HCT116 (cell line): ENCODE results near the gene DENND1A. TPM values are rescaled to one million over a fixed set of nuclear protein-coding genes. Genes with fewer than 3 reads are reported as not detected.

Experiments
- ATAC-seq: fragments of 200-7000 bp; cut with Tn5 transposase; 2 replicates; pipeline ENCODE4 v1.9.1; 2020; ENCODE audit warnings: mild to moderate bottlenecking, moderate library complexity
- BruUV-seq: library from RNA; stranded (reverse); fragments of 400-500 nt; replicated peaks from 2 replicates; lab custom pipeline; 2021; lab: Mats Ljungman, UMichigan
- CTCF ChIA-PET: fragments of 300-600 bp; sonication (Branson Sonifier 250); formaldehyde crosslinking; loops from one replicate; lab custom pipeline; 2021; ENCODE audit warnings: antibody characterized with exemption; lab: Charles Lee
- POLR2A ChIA-PET: fragments of 300-600, 350-600 bp; sonication (Branson Sonifier 250); formaldehyde crosslinking; loops from one replicate; lab custom pipeline; 2021; ENCODE audit warnings: antibody characterized with exemption; lab: Charles Lee
- RAD21 ChIA-PET, 2 experiments: fragments of 300-600 bp; sonication (Branson Sonifier 250); formaldehyde crosslinking; loops; one replicate each; lab custom pipeline; 2023; ENCODE audit warnings: low total read pairs in 2 of 2; ENCODE audit not compliant: uncharacterized antibody in 2 of 2, unreplicated experiment in 2 of 2, low non-redundant PET in 1 of 2; lab: Charles Lee
- DNase-seq: peaks from one replicate; pipeline ENCODE4 v3.0.0-alpha.2; 2010; ENCODE audit warnings: low read depth, low spot score
- H2AFZ ChIP-seq: fragments of 200-600 bp; shearing (Covaris generic), sonication (generic); 2 replicates; pipeline ENCODE4 v1.6.1; 2017; ENCODE audit warnings: low read depth, mixed run types, mixed read lengths, antibody characterized with exemption, low read length; ENCODE audit not compliant: poor library complexity, severe bottlenecking
- H3K27ac ChIP-seq: 2 replicates; pipeline ENCODE4 v1.5.1; 2012; ENCODE audit warnings: low read depth, low read length
- H3K27me3 ChIP-seq: fragments of 200-600 bp; sonication (generic); 2 replicates; pipeline ENCODE4 v1.6.1; 2016; ENCODE audit warnings: mixed run types, low read length, mixed read lengths; ENCODE audit not compliant: insufficient read depth
- H3K36me3 ChIP-seq, 2 experiments: fragments of 200-500 bp in 1 of 2; fragments of 200-600 bp in 1 of 2; sonication (Bioruptor generic) in 1 of 2; sonication (generic) in 1 of 2; 2 replicates each; pipeline versions ENCODE4 v1.5.1 to v1.6.1; 2014 to 2016; ENCODE audit warnings: low read length in 2 of 2, inconsistent platforms in 1 of 2, mixed read lengths in 1 of 2, mixed run types in 1 of 2; ENCODE audit not compliant: insufficient read depth in 2 of 2, control insufficient read depth in 1 of 2
- H3K4me1 ChIP-seq, 2 experiments: fragments of 200-600 bp in 1 of 2; sonication (generic) in 1 of 2; 2 replicates each; pipeline versions ENCODE4 v1.5.1 to v1.6.1; 2012 to 2017; ENCODE audit warnings: low read length in 2 of 2, inconsistent platforms in 1 of 2, mild to moderate bottlenecking in 1 of 2, mixed read lengths in 1 of 2, mixed run types in 1 of 2, moderate library complexity in 1 of 2; ENCODE audit not compliant: insufficient read depth in 2 of 2, control insufficient read depth in 1 of 2
- H3K4me2 ChIP-seq: fragments of 200-600 bp; sonication (generic); 2 replicates; pipeline ENCODE4 v1.6.1; 2017; ENCODE audit warnings: mixed run types, low read length, mixed read lengths
- H3K4me3 ChIP-seq, 2 experiments: fragments of 200-600 bp in 1 of 2; sonication (generic) in 1 of 2; replicated peaks in 1 of 2; 2 replicates each; pipeline ENCODE4 v1.5.1; 2011 to 2016; ENCODE audit warnings: low read length in 2 of 2, control low read depth in 1 of 2, low read depth in 1 of 2, mild to moderate bottlenecking in 1 of 2, mixed read lengths in 1 of 2, mixed run types in 1 of 2
- H3K79me2 ChIP-seq: fragments of 200-600 bp; sonication (generic); 2 replicates; pipeline ENCODE4 v1.6.1; 2017; ENCODE audit warnings: mild to moderate bottlenecking, mixed run types, low read length, moderate library complexity, mixed read lengths; ENCODE audit not compliant: insufficient read depth
- H3K9ac ChIP-seq: fragments of 200-600 bp; sonication (generic); 2 replicates; pipeline ENCODE4 v1.6.1; 2016; ENCODE audit warnings: low read length, mixed read lengths
- H3K9me2 ChIP-seq: fragments of 200-600 bp; sonication (generic), shearing (Covaris generic); 2 replicates; pipeline ENCODE4 v1.6.1; 2017; ENCODE audit warnings: mixed run types, mild to moderate bottlenecking, moderate library complexity; ENCODE audit not compliant: insufficient read depth
- H3K9me3 ChIP-seq, 2 experiments: fragments of 200-500 bp in 1 of 2; fragments of 200-600 bp in 1 of 2; sonication (Bioruptor generic) in 1 of 2; sonication (generic) in 1 of 2; 2 replicates each; pipeline ENCODE4 v1.6.1; 2014 to 2017; ENCODE audit warnings: low read length in 2 of 2, mixed read lengths in 2 of 2, inconsistent platforms in 1 of 2, low read depth in 1 of 2, mild to moderate bottlenecking in 1 of 2, mixed run types in 1 of 2, moderate library complexity in 1 of 2; ENCODE audit not compliant: control insufficient read depth in 1 of 2, insufficient read depth in 1 of 2
- H4K20me1 ChIP-seq: fragments of 200-600 bp; sonication (generic), shearing (Covaris generic); 2 replicates; pipeline ENCODE4 v1.6.1; 2017; ENCODE audit warnings: mixed run types, mild to moderate bottlenecking, moderate library complexity; ENCODE audit not compliant: insufficient read depth
- CBX3 ChIP-seq: IDR thresholded peaks from 2 replicates; pipeline ENCODE4 v1.6.1; 2012; ENCODE audit warnings: low read depth
- CEBPB ChIP-seq: IDR thresholded peaks from 2 replicates; pipeline ENCODE4 v1.6.1; 2012; ENCODE audit warnings: low read depth
- EGR1 ChIP-seq: IDR thresholded peaks from 2 replicates; pipeline ENCODE4 v1.6.1; 2012; ENCODE audit warnings: low read depth
- ELF1 ChIP-seq: IDR thresholded peaks from 2 replicates; pipeline ENCODE4 v1.6.1; 2012; ENCODE audit warnings: low read depth, borderline replicate concordance
- EZH2 ChIP-seq: fragments of 200-600 bp; sonication (generic); IDR thresholded peaks from 2 replicates; pipeline ENCODE4 v1.6.1; 2017; ENCODE audit warnings: antibody characterized with exemption, mixed run types
- EZH2phosphoT487 ChIP-seq: fragments of 200-600 bp; IDR thresholded peaks from 2 replicates; pipeline ENCODE4 v1.6.1; 2018; ENCODE audit warnings: antibody characterized with exemption, borderline replicate concordance
- FOSL1 ChIP-seq: IDR thresholded peaks from 2 replicates; pipeline ENCODE4 v1.6.1; 2012; ENCODE audit warnings: low read depth
- JUND ChIP-seq: IDR thresholded peaks from 2 replicates; pipeline ENCODE4 v1.6.1; 2012
- POLR2A ChIP-seq: IDR thresholded peaks from 2 replicates; pipeline ENCODE4 v1.7.0; 2011; ENCODE audit warnings: borderline replicate concordance; ENCODE audit not compliant: insufficient read depth, insufficient read length; ENCODE audit errors: extremely low read depth
- POLR2AphosphoS5 ChIP-seq: IDR thresholded peaks from 2 replicates; pipeline ENCODE4 v1.6.1; 2011; ENCODE audit warnings: mild to moderate bottlenecking, low read depth, low read length, moderate library complexity
- SIN3A ChIP-seq: IDR thresholded peaks from 2 replicates; pipeline ENCODE4 v1.6.1; 2012; ENCODE audit warnings: low read depth
- SP1 ChIP-seq: IDR thresholded peaks from 2 replicates; pipeline ENCODE4 v1.6.1; 2012; ENCODE audit warnings: low read depth
- SRF ChIP-seq: IDR thresholded peaks from 2 replicates; pipeline ENCODE4 v1.6.1; 2012; ENCODE audit warnings: low read depth
- YY1 ChIP-seq: IDR thresholded peaks from 2 replicates; pipeline ENCODE4 v1.6.1; 2011; ENCODE audit warnings: low read length, low read depth, moderate library complexity, mild to moderate bottlenecking; ENCODE audit not compliant: insufficient replicate concordance; ENCODE audit errors: extremely low read depth
- ZFX ChIP-seq: fragments of 450-650 bp; IDR thresholded peaks from 2 replicates; pipeline ENCODE4 v1.6.1; 2017
- ZNF274 ChIP-seq: fragments of 200-500 bp; sonication (Bioruptor generic); IDR thresholded peaks from 2 replicates; pipeline ENCODE4 v1.6.1; 2014; ENCODE audit warnings: mild to moderate bottlenecking, low read depth, low read length, inconsistent platforms
- intact Hi-C: fragments of 100-400 bp; cut with micrococcal nuclease; formaldehyde crosslinking; loops from 2 replicates; pipeline ENCODE4 v1.10.0; 2022
- total RNA-seq: library from RNA; stranded (reverse); gene quantifications from one replicate; pipeline ENCODE4 v1.2.1, GENCODE V29; 2021; ENCODE audit not compliant: unreplicated experiment
- TF ChIP-seq, protein P1 (sequence below): IDR thresholded peaks from 2 replicates; pipeline ENCODE4 v1.6.1; 2012
- TF ChIP-seq, protein P2 (sequence below), 3 experiments: fragments of 200-600 bp in 1 of 3; sonication (generic) in 1 of 3; IDR thresholded peaks in 2 of 3; conservative IDR thresholded peaks in 1 of 3; 2 replicates each; pipeline ENCODE4 v1.5.1; 2012 to 2017; ENCODE audit warnings: low read depth in 2 of 3, low read length in 2 of 3, antibody characterized with exemption in 1 of 3, borderline replicate concordance in 1 of 3, control low read depth in 1 of 3, mild to moderate bottlenecking in 1 of 3, mixed read lengths in 1 of 3, mixed run types in 1 of 3, moderate library complexity in 1 of 3; ENCODE audit not compliant: insufficient read depth in 1 of 3
- TF ChIP-seq, protein P3 (sequence below): IDR thresholded peaks from 2 replicates; pipeline ENCODE4 v1.6.1; 2012
- TF ChIP-seq, protein P4 (sequence below): IDR thresholded peaks from 2 replicates; pipeline ENCODE4 v1.6.1; 2011; ENCODE audit warnings: mild to moderate bottlenecking, low read length, moderate library complexity; ENCODE audit not compliant: insufficient replicate concordance; ENCODE audit errors: extremely low read depth

The DENND1A gene
- total RNA-seq, 1 experiment from 2014 or later: 33.0 TPM

DNA sequence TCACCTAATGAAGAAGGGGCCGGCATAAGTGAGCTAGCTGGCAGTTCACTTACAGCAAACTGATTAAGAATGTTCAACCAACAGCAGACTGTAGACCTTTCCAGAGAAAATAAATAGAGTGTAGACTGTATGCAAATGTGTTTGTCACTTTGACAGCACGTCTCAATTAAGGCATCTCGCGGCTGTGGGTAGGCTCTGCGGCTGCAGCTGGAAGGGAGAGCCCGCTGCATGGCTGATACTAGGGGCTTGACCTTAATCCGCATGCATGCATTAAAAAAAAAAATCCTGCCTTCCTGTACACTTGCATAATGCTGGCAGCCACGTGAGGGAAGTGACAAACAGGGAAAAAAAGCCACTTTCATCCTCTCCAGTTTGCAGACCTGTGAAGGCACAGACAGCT, 491.6 kb downstream of the DENND1A start:
- no peaks in the 10 kb centered on the region for H3K36me3 ChIP-seq
- no peaks in the 10 kb centered on the region for H3K9me2 ChIP-seq
- intact Hi-C loops: no loop called here
- no peak for DNase-seq
- RAD21 ChIA-PET: no interaction called here
- POLR2A ChIA-PET: no interaction called here
- H3K9me3 ChIP-seq: no peaks in the 10 kb centered on the region
- no peak for ATAC-seq
- no peak overlapping the region for H3K9ac ChIP-seq
- CTCF ChIA-PET: interaction anchor here (0.6 kb wide), 1 partner anchor 526 kb away, joined by 3 read pairs; no protein-coding TSS in a partner anchor
- H2AFZ ChIP-seq: no peak overlapping the region
- H3K4me1 ChIP-seq: peaks cover 2 to 6% of the 10 kb centered on the region in 2 experiments; a peak in 2 of 4 replicates
- no peak for TF ChIP-seq EZH2
- no peak for TF ChIP-seq CEBPB
- no peak for TF ChIP-seq ZNF274
- H3K79me2 ChIP-seq: no peaks in the 10 kb centered on the region
- H3K4me3 ChIP-seq: no peak overlapping the region
- H3K27me3 ChIP-seq: no peaks in the 10 kb centered on the region
- no TSS peak for BruUV-seq
- no peaks in the 10 kb centered on the region for H4K20me1 ChIP-seq
- no peak overlapping the region for H3K27ac ChIP-seq
- no peak overlapping the region for H3K4me2 ChIP-seq

DNA sequence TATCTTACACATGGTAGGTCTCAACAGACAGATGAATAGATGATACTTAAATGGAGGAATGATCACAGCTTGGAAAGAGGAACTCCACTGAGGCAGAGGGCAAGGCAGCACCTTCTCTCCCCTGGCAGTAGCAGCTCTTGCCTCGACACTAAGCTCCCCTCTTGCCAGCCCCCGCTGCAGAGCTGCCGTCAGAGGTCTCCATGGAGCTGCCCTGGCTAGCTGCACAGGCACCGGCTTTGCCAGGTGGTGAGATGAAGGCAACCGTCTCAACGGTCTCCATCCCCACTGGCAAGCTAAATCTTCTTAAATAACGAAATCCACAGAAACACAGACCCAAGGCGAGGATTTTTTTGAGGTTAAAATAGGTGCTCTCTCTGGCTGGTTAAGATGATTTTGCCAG, 492.7 kb downstream of the DENND1A start:
- H3K9me2 ChIP-seq: no peaks in the 10 kb centered on the region
- BruUV-seq: no TSS peak
- POLR2A ChIA-PET: no interaction called here
- TF ChIP-seq SIN3A (no peak), SRF (no peak), EZH2 (no peak), JUND (no peak), FOSL1 (no peak), CEBPB (no peak), YY1 (no peak), POLR2A (no peak), POLR2AphosphoS5 (no peak), EGR1 (no peak), ELF1 (no peak), ZFX (no peak), SP1 (no peak), EZH2phosphoT487 (no peak), CBX3 (no peak)
- TF ChIP-seq, protein P1, sequence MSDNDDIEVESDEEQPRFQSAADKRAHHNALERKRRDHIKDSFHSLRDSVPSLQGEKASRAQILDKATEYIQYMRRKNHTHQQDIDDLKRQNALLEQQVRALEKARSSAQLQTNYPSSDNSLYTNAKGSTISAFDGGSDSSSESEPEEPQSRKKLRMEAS: no peak
- TF ChIP-seq, protein P2, sequence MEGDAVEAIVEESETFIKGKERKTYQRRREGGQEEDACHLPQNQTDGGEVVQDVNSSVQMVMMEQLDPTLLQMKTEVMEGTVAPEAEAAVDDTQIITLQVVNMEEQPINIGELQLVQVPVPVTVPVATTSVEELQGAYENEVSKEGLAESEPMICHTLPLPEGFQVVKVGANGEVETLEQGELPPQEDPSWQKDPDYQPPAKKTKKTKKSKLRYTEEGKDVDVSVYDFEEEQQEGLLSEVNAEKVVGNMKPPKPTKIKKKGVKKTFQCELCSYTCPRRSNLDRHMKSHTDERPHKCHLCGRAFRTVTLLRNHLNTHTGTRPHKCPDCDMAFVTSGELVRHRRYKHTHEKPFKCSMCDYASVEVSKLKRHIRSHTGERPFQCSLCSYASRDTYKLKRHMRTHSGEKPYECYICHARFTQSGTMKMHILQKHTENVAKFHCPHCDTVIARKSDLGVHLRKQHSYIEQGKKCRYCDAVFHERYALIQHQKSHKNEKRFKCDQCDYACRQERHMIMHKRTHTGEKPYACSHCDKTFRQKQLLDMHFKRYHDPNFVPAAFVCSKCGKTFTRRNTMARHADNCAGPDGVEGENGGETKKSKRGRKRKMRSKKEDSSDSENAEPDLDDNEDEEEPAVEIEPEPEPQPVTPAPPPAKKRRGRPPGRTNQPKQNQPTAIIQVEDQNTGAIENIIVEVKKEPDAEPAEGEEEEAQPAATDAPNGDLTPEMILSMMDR (IDR thresholded peaks at IDR 0.05 in 2 of 3, conservative IDR thresholded peaks at IDR 0.05 in 1 of 3; ENCODE audit: borderline replicate concordance in 1 of 3, insufficient read depth in 1 of 3, low read depth in 2 of 3, low read length in 2 of 3): no peak
- TF ChIP-seq, protein P3, sequence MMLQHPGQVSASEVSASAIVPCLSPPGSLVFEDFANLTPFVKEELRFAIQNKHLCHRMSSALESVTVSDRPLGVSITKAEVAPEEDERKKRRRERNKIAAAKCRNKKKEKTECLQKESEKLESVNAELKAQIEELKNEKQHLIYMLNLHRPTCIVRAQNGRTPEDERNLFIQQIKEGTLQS: no peak
- TF ChIP-seq, protein P4, sequence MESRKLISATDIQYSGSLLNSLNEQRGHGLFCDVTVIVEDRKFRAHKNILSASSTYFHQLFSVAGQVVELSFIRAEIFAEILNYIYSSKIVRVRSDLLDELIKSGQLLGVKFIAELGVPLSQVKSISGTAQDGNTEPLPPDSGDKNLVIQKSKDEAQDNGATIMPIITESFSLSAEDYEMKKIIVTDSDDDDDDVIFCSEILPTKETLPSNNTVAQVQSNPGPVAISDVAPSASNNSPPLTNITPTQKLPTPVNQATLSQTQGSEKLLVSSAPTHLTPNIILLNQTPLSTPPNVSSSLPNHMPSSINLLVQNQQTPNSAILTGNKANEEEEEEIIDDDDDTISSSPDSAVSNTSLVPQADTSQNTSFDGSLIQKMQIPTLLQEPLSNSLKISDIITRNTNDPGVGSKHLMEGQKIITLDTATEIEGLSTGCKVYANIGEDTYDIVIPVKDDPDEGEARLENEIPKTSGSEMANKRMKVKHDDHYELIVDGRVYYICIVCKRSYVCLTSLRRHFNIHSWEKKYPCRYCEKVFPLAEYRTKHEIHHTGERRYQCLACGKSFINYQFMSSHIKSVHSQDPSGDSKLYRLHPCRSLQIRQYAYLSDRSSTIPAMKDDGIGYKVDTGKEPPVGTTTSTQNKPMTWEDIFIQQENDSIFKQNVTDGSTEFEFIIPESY: no peak

More for the DNA sequence above, 492.7 kb downstream of the DENND1A start:
- Histone ChIP-seq H3K4me2 (no peak overlapping the region), H3K4me1 (peaks cover 2 to 6% of the 10 kb centered on the region in 2 experiments; a peak in 2 of 4 replicates), H3K36me3 (no peaks in the 10 kb centered on the region), H3K79me2 (no peaks in the 10 kb centered on the region), H3K27ac (no peak overlapping the region), H2AFZ (no peak overlapping the region), H4K20me1 (no peaks in the 10 kb centered on the region), H3K9me3 (no peaks in the 10 kb centered on the region), H3K27me3 (no peaks in the 10 kb centered on the region), H3K4me3 (no peak overlapping the region), H3K9ac (no peak overlapping the region)
- RAD21 ChIA-PET: no interaction called here
- ATAC-seq: no peak
- DNase-seq: no peak
- intact Hi-C loops: no loop called here
- CTCF ChIA-PET: no interaction called here
